ENCODE data around the gene DSN1.

Gene DSN1

DNA sequence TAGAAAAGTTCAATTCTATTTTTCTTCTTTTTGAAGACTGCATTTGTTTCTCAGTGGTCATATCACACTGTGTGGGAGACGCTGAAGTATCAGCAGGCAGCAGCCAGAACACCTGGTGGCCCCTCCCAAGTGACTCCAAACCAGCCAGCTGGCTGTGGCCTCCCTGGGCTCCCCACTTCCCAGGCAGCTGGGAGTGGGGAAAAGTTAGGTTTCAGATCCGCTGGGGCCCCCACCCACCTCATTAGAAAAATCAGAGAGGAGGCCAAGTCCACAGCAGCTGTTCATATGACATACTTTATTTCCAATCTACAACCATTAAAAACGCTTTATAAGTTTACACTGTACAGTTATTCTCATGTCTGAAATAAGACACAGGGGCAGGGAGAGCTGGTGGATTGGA is 3.6 kb upstream of the DSN1 start:
- no peak for DNase-seq (ENCODE audit: low read depth in 2 of 2)
- TF ChIP-seq, protein P1, sequence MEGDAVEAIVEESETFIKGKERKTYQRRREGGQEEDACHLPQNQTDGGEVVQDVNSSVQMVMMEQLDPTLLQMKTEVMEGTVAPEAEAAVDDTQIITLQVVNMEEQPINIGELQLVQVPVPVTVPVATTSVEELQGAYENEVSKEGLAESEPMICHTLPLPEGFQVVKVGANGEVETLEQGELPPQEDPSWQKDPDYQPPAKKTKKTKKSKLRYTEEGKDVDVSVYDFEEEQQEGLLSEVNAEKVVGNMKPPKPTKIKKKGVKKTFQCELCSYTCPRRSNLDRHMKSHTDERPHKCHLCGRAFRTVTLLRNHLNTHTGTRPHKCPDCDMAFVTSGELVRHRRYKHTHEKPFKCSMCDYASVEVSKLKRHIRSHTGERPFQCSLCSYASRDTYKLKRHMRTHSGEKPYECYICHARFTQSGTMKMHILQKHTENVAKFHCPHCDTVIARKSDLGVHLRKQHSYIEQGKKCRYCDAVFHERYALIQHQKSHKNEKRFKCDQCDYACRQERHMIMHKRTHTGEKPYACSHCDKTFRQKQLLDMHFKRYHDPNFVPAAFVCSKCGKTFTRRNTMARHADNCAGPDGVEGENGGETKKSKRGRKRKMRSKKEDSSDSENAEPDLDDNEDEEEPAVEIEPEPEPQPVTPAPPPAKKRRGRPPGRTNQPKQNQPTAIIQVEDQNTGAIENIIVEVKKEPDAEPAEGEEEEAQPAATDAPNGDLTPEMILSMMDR (IDR thresholded peaks at IDR 0.05; ENCODE audit: low read depth, low read length): no peak
- H3K4me3 ChIP-seq (replicated peaks in 1 of 2; ENCODE audit: low read depth in 2 of 2, low read length in 2 of 2): no peak overlapping the region

- DNase-seq (ENCODE audit: low read depth in 2 of 2): no peak
- H3K4me3 ChIP-seq (replicated peaks in 1 of 2; ENCODE audit: low read depth in 2 of 2, low read length in 2 of 2): no peak overlapping the region
- TF ChIP-seq, protein P1 (IDR thresholded peaks at IDR 0.05; ENCODE audit: low read depth, low read length): no peak
Measured at GRCh38 chr20:36775826-36776225, 2.3 kb upstream of the DSN1 start.

GRCh38 chr20:36775196-36775595 is 1.6 kb upstream of the DSN1 start:
- TF ChIP-seq, protein P1 (IDR thresholded peaks at IDR 0.05; ENCODE audit: low read depth, low read length): no peak
- H3K4me3 ChIP-seq (replicated peaks in 1 of 2; ENCODE audit: low read depth in 2 of 2, low read length in 2 of 2): no peak overlapping the region

GRCh38 chr20:36773107-36773596 is 411 bp downstream of the DSN1 start:
- DNase-seq (ENCODE audit: low read depth in 2 of 2): no peak
- peak overlapping the region; percentile 76 to 91 for H3K4me3 ChIP-seq (replicated peaks in 1 of 2; ENCODE audit: low read depth in 2 of 2, low read length in 2 of 2)
- TF ChIP-seq, protein P1 (IDR thresholded peaks at IDR 0.05; ENCODE audit: low read depth, low read length): no peak

More at GRCh38 chr20:36775196-36775595, 1.6 kb upstream of the DSN1 start:
- no peak for DNase-seq (ENCODE audit: low read depth in 2 of 2)

DNA sequence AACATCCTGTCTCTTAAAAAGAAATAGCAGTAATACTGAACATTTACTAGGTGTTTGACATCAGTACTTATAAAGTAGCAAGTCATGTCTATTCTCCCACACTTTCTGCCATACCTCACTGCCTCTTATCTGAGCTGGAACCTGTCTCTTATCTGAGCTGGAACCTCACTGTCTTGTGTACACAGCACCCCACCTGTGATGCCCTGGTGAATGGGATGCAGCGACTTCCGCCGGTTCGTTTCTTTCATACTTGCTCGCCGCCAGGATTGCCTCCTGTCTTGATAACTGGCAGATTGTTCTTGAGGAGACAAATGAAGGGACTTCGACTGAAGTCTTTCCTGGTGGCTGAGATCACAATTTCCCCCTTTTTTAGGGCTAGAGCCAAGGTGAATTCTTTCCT is 2.9 kb downstream of the DSN1 start:
- TF ChIP-seq, protein P1 (IDR thresholded peaks at IDR 0.05; ENCODE audit: low read depth, low read length): no peak
- H3K4me3 ChIP-seq (replicated peaks in 1 of 2; ENCODE audit: low read depth in 2 of 2, low read length in 2 of 2): no peak overlapping the region
- DNase-seq (ENCODE audit: low read depth in 2 of 2): no peak

GRCh38 chr20:36768768-36769430 is 4.7 kb downstream of the DSN1 start:
- DNase-seq (ENCODE audit: low read depth in 2 of 2): peak; percentile 31 to 40
- TF ChIP-seq, protein P1 (IDR thresholded peaks at IDR 0.05; ENCODE audit: low read depth, low read length): no peak
- H3K4me3 ChIP-seq (replicated peaks in 1 of 2; ENCODE audit: low read depth in 2 of 2, low read length in 2 of 2): no peak overlapping the region

GRCh38 chr20:36761125-36761524 is 12.4 kb downstream of the DSN1 start:
- TF ChIP-seq, protein P1 (IDR thresholded peaks at IDR 0.05; ENCODE audit: low read depth, low read length): no peak
- DNase-seq (ENCODE audit: low read depth in 2 of 2): no peak
- H3K4me3 ChIP-seq (replicated peaks in 1 of 2; ENCODE audit: low read depth in 2 of 2, low read length in 2 of 2): no peak overlapping the region
